ENCODE measurements around the gene RAP1GAP. TPM values are rescaled to one million over a fixed set of nuclear protein-coding genes. Genes with fewer than 3 reads are reported as not detected.

The RAP1GAP gene
- total RNA-seq, 1 donor from 2014 or later: 62.4 TPM

DNA sequence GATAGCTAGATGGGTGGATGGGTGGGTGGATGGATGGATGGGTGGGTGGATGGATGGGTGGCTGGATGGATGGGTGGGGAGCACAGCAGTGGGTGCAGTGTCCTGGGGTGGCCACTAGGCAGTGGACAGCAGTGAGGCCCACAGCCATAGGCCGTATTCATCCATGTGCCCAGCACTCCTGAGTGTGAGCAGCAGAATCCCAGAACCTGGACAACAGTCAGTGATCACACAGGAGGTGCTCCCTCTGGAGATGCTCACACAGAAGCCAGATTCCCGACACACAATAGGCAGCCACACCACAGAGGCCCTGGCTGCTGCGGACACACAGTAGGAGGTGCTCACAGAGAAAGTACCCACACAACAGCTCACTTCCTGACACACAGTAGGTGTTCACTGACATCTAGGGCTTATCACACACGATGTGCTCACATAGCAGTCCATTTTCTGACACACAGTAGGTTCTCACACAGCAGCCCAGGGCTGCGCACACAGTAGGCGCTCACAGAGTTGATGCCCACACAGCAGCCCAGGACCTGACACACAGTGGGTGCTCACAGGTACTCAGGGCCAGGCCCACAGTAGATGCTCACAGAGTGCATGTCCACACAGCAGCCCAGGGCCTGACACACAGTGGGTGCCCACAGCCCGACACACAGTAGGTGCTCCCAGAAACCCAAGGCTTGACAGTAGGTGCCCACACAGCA is 64.0 kb downstream of the RAP1GAP start:
- DNase-seq (no peak), ATAC-seq (no peak)
- TF ChIP-seq, protein P1, sequence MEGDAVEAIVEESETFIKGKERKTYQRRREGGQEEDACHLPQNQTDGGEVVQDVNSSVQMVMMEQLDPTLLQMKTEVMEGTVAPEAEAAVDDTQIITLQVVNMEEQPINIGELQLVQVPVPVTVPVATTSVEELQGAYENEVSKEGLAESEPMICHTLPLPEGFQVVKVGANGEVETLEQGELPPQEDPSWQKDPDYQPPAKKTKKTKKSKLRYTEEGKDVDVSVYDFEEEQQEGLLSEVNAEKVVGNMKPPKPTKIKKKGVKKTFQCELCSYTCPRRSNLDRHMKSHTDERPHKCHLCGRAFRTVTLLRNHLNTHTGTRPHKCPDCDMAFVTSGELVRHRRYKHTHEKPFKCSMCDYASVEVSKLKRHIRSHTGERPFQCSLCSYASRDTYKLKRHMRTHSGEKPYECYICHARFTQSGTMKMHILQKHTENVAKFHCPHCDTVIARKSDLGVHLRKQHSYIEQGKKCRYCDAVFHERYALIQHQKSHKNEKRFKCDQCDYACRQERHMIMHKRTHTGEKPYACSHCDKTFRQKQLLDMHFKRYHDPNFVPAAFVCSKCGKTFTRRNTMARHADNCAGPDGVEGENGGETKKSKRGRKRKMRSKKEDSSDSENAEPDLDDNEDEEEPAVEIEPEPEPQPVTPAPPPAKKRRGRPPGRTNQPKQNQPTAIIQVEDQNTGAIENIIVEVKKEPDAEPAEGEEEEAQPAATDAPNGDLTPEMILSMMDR (IDR thresholded peaks at IDR 0.05): no peak
- Histone ChIP-seq H3K4me3 (no peak overlapping the region), H3K27ac (no peak overlapping the region), H3K4me1 (no peaks in the 10 kb centered on the region), H3K36me3 (no peaks in the 10 kb centered on the region), H3K27me3 (no peaks in the 10 kb centered on the region), H3K9me3 (no peaks in the 10 kb centered on the region)
- intact Hi-C loops (cut with DNase I): no loop called here

GRCh38 chr1:21604208-21604957 is 64.8 kb downstream of the RAP1GAP start:
- no peaks in the 10 kb centered on the region for H3K4me1 ChIP-seq
- H3K27me3 ChIP-seq: no peaks in the 10 kb centered on the region
- H3K9me3 ChIP-seq: no peaks in the 10 kb centered on the region
- no peaks in the 10 kb centered on the region for H3K36me3 ChIP-seq
- H3K27ac ChIP-seq: no peak overlapping the region
- intact Hi-C loops (cut with DNase I): no loop called here
- no peak overlapping the region for H3K4me3 ChIP-seq
- DNase-seq (no peak), ATAC-seq (no peak)
- TF ChIP-seq, protein P1 (IDR thresholded peaks at IDR 0.05): no peak

DNA sequence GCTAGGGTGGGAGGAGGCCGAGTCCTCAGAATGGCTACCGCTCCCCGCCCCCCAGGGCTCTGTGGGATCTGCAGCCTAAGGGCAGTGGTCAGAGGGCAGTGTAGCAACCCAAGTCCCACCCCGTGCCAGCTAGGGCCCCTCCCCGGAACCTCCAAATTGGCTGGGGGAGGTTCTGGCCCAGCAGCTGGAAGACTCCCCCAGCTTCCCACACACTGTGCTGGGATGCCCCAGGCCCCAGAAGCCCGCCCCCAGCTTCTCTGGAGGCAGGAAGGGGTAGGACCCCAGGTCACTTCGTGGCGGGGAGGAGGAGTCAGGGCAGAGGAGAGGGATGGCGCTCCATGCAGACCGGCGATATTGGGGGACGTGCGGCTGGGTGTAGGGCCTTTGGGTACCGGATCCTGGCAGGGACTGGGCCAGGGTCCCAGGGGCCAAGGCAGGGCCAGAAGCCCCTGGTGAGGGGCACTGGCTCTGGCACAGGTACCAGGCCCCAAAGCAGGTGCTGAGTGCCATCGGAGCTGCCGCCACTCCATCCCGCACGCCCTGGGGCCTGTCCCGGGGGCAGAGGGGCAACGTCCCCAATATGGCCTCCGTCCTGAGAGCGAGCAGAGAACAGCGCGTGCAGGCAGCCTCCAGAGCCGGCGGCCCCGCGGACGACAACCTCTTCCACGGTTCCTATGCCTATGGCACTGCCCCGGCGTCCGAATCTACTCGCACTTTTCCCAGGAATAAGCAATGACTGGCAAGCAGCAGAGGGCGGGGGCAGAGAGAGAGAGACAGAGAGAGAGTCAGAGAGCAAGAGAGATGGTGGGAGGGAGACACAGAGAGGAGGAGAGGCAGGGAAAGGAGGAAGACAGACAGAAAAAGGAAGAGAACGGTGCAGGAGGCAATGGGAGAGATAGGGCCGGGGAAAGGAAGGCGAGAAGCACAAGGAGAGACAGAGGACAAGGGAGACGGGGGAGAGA is 65.7 kb downstream of the RAP1GAP start:
- ATAC-seq: no peak
- H3K9me3 ChIP-seq: no peaks in the 10 kb centered on the region
- no peaks in the 10 kb centered on the region for H3K4me1 ChIP-seq
- no peaks in the 10 kb centered on the region for H3K36me3 ChIP-seq
- no peak for DNase-seq
- TF ChIP-seq, protein P1 (IDR thresholded peaks at IDR 0.05): no peak
- H3K4me3 ChIP-seq: no peak overlapping the region
- no peaks in the 10 kb centered on the region for H3K27me3 ChIP-seq
- intact Hi-C loops (cut with DNase I): no loop called here
- no peak overlapping the region for H3K27ac ChIP-seq

GRCh38 chr1:21601278-21602048 is 67.7 kb downstream of the RAP1GAP start:
- Histone ChIP-seq H3K27me3 (no peaks in the 10 kb centered on the region), H3K4me1 (no peaks in the 10 kb centered on the region), H3K4me3 (no peak overlapping the region), H3K36me3 (no peaks in the 10 kb centered on the region), H3K27ac (no peak overlapping the region), H3K9me3 (no peaks in the 10 kb centered on the region)
- TF ChIP-seq, protein P1 (IDR thresholded peaks at IDR 0.05): no peak
- intact Hi-C loops (cut with DNase I): no loop called here
- ATAC-seq (no peak), DNase-seq (no peak)

DNA sequence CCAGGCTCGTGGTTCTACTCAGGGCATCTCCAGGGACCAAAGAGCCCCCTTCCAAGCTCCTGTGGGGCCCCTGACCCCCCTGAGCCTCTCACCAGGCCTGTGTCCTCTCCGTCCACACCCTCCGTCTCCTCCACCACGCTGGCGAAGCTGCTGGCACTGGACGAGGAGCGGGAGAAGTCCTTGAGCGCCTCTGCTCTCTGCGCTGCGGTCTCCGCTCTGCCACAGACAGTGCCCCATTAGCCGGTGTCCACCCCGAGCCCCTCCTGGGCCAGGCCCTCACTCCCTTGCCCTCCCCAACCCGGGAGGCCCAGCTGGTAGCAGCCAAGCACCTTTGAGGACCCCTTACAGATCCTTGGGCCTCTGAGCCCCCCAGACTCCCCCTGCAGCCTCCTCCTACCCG is 69.8 kb downstream of the RAP1GAP start:
- H3K9me3 ChIP-seq: no peaks in the 10 kb centered on the region
- TF ChIP-seq, protein P1 (IDR thresholded peaks at IDR 0.05): no peak
- no peak overlapping the region for H3K4me3 ChIP-seq
- no peaks in the 10 kb centered on the region for H3K4me1 ChIP-seq
- no peak overlapping the region for H3K27ac ChIP-seq
- intact Hi-C loops (cut with DNase I): no loop called here
- ATAC-seq (no peak), DNase-seq (peak; percentile 61)
- H3K36me3 ChIP-seq: no peaks in the 10 kb centered on the region
- no peaks in the 10 kb centered on the region for H3K27me3 ChIP-seq

Measured in upper lobe of right lung (tissue), 1 donor.